GM23338 (cell line): ENCODE data around the gene KDM4B. TPM values are rescaled to one million over a fixed set of nuclear protein-coding genes. Genes with fewer than 3 reads are reported as not detected.

Experiments used
- ATAC-seq: fragments of 200-7000 bp; cut with Tn5 transposase; 3 replicates; pipeline ENCODE4 v1.9.1; 2020
- DNase-seq: peaks from one replicate; pipeline ENCODE4 v3.0.0-alpha.2; 2015; ENCODE audit warnings: low spot score
- H2AFZ ChIP-seq: fragments of 200-600 bp; sonication (generic); 2 replicates; pipeline ENCODE4 v1.8.0; 2016; ENCODE audit warnings: antibody characterized with exemption, mild to moderate bottlenecking, moderate library complexity
- H3F3A ChIP-seq: fragments of 200-600 bp; sonication (generic); replicated peaks from 2 replicates; pipeline ENCODE4 v1.8.0; 2017; ENCODE audit warnings: antibody characterized with exemption, mixed run types, low read depth
- H3K27ac ChIP-seq: fragments of 200-600 bp; sonication (generic); 2 replicates; pipeline ENCODE4 v1.6.1; 2016; ENCODE audit warnings: low read depth
- H3K27me3 ChIP-seq: fragments of 200-600 bp; sonication (generic); 2 replicates; pipeline ENCODE4 v1.8.0; 2016; ENCODE audit warnings: mild to moderate bottlenecking, mixed run types, moderate library complexity; ENCODE audit not compliant: insufficient read depth
- H3K36me3 ChIP-seq: fragments of 200-600 bp; sonication (generic); 2 replicates; pipeline ENCODE4 v1.8.0; 2016; ENCODE audit warnings: mild to moderate bottlenecking; ENCODE audit not compliant: insufficient read depth
- H3K4me1 ChIP-seq: fragments of 200-600 bp; sonication (generic); 2 replicates; pipeline ENCODE4 v1.8.0; 2016; ENCODE audit warnings: mild to moderate bottlenecking, moderate library complexity; ENCODE audit not compliant: insufficient read depth
- H3K4me2 ChIP-seq: fragments of 200-600 bp; sonication (generic); 2 replicates; pipeline ENCODE4 v1.7.1; 2017; ENCODE audit warnings: mixed run types
- H3K4me3 ChIP-seq: fragments of 200-600 bp; sonication (generic); 2 replicates; pipeline ENCODE4 v1.6.1; 2016; ENCODE audit warnings: mixed run types
- H3K79me2 ChIP-seq: fragments of 200-600 bp; sonication (generic); replicated peaks from 2 replicates; pipeline ENCODE4 v1.8.0; 2017; ENCODE audit warnings: mild to moderate bottlenecking; ENCODE audit not compliant: insufficient read depth
- H3K9me2 ChIP-seq: fragments of 200-600 bp; sonication (generic); 2 replicates; pipeline ENCODE4 v1.8.0; 2017; ENCODE audit not compliant: insufficient read depth
- H4K20me1 ChIP-seq: fragments of 200-600 bp; sonication (generic); replicated peaks from 2 replicates; pipeline ENCODE4 v1.8.0; 2017; ENCODE audit warnings: mild to moderate bottlenecking; ENCODE audit not compliant: insufficient read depth
- H3K27ac Mint-ChIP-seq: 2 replicates; pipeline ENCODE4 v1.8.0; 2020; ENCODE audit warnings: inconsistent platforms, mild to moderate bottlenecking, moderate library complexity, mixed read lengths
- H3K27me3 Mint-ChIP-seq: 3 replicates; pipeline ENCODE4 v1.8.0; 2022; ENCODE audit warnings: low read depth, mild to moderate bottlenecking, moderate library complexity, mixed read lengths, inconsistent platforms; ENCODE audit not compliant: insufficient read depth, poor library complexity
- H3K36me3 Mint-ChIP-seq: 3 replicates; pipeline ENCODE4 v1.8.0; 2021; ENCODE audit warnings: low read depth, mild to moderate bottlenecking, inconsistent platforms, moderate library complexity, mixed read lengths
- H3K4me1 Mint-ChIP-seq: 3 replicates; pipeline ENCODE4 v1.8.0; 2020; ENCODE audit warnings: mild to moderate bottlenecking, inconsistent platforms, mixed read lengths
- H3K4me3 Mint-ChIP-seq: 3 replicates; pipeline ENCODE4 v1.8.0; 2021; ENCODE audit warnings: moderate library complexity, mild to moderate bottlenecking, inconsistent platforms, mixed read lengths
- H3K9me3 Mint-ChIP-seq: 3 replicates; pipeline ENCODE4 v1.8.0; 2020; ENCODE audit warnings: moderate library complexity, mild to moderate bottlenecking, inconsistent platforms, mixed read lengths
- CREB1 ChIP-seq: fragments of 250-450 bp; sonication (Bioruptor Pico); IDR thresholded peaks from 2 replicates; pipeline ENCODE4 v1.5.0; 2020; ENCODE audit warnings: low read depth, mild to moderate bottlenecking, moderate library complexity
- CTCF ChIP-seq, 2 experiments: fragments of 200-600 bp in 1 of 2; sonication (generic) in 1 of 2; conservative IDR thresholded peaks; 2 replicates each; pipeline versions ENCODE4 v1.5.1 to v1.6.1; 2016 to 2017; ENCODE audit warnings: antibody characterized with exemption in 2 of 2, low read depth in 2 of 2, mild to moderate bottlenecking in 2 of 2, moderate library complexity in 1 of 2
- ETS1 ChIP-seq: IDR thresholded peaks from 2 replicates; pipeline ENCODE4 v1.6.1; 2016; ENCODE audit warnings: antibody characterized with exemption
- EZH2 ChIP-seq: fragments of 200-600 bp; sonication (generic); IDR thresholded peaks from one replicate; pipeline ENCODE4 v1.8.0; 2017; ENCODE audit warnings: antibody characterized with exemption, mild to moderate bottlenecking, low read depth; ENCODE audit not compliant: unreplicated experiment
- EZH2phosphoT487 ChIP-seq: fragments of 200-600 bp; sonication (generic); IDR thresholded peaks from one replicate; pipeline ENCODE4 v1.8.1; 2018; ENCODE audit warnings: antibody characterized with exemption; ENCODE audit not compliant: unreplicated experiment
- JUNB ChIP-seq: IDR thresholded peaks from one replicate; pipeline ENCODE4 v1.6.1; 2016; ENCODE audit warnings: antibody characterized with exemption; ENCODE audit not compliant: unreplicated experiment
- NANOG ChIP-seq: IDR thresholded peaks from 2 replicates; pipeline ENCODE4 v1.6.1; 2016; ENCODE audit warnings: antibody characterized with exemption, borderline replicate concordance
- POLR2AphosphoS5 ChIP-seq: IDR thresholded peaks from 2 replicates; pipeline ENCODE4 v1.6.1; 2016; ENCODE audit warnings: antibody characterized with exemption, low read depth
- REST ChIP-seq: IDR thresholded peaks from one replicate; pipeline ENCODE4 v1.6.1; 2018; ENCODE audit warnings: antibody characterized with exemption; ENCODE audit not compliant: unreplicated experiment
- STAT1 ChIP-seq: IDR thresholded peaks from one replicate; pipeline ENCODE4 v1.6.1; 2016; ENCODE audit warnings: antibody characterized with exemption; ENCODE audit not compliant: unreplicated experiment
- ZNF114 ChIP-seq: fragments of 250-450 bp; sonication (Bioruptor Pico); IDR thresholded peaks from 2 replicates; pipeline ENCODE4 v1.5.0; 2020; ENCODE audit warnings: mild to moderate bottlenecking, moderate library complexity
- ZNF331 ChIP-seq: fragments of 250-450 bp; sonication (Bioruptor Pico); IDR thresholded peaks from 2 replicates; pipeline ENCODE4 v1.5.0; 2020; ENCODE audit warnings: low read depth, mild to moderate bottlenecking, moderate library complexity
- ZNF462 ChIP-seq: fragments of 250-450 bp; sonication (Bioruptor Pico); IDR thresholded peaks from 2 replicates; pipeline ENCODE4 v1.5.0; 2020; ENCODE audit warnings: mild to moderate bottlenecking, moderate library complexity
- polyA plus RNA-seq: library from polyadenylated mRNA; unstranded; fragments of >200 nt; fragmentation: Nextera tagmentation; extraction: Ambion mirVana; gene quantifications from 2 replicates; pipeline ENCODE4 v1.2.1, GENCODE V29; 2016
- total RNA-seq: library from RNA; depleted of rRNA; stranded (reverse); fragments of >200 nt; shearing (Covaris generic); gene quantifications from 2 replicates; pipeline ENCODE4 v1.2.3, GENCODE V29; 2014

The KDM4B gene
- total and polyA plus RNA-seq, 2 experiments from 2014 or later = 9.1 to 27.6 TPM

- DNase-seq (no peak), ATAC-seq (no peak)
- H3K27ac Mint-ChIP-seq = no peak overlapping the region
- H3K36me3 Mint-ChIP-seq = no peaks in the 10 kb centered on the region
- H3K9me3 Mint-ChIP-seq = peaks cover 7% of the 10 kb centered on the region; the same call in 2 of the 3 replicates
- TF ChIP-seq POLR2AphosphoS5 (no peak), NANOG (no peak), ZNF462 (no peak), CTCF (conservative IDR thresholded peaks at IDR 0.05; ENCODE audit: low read depth in 2 of 2) (no peak), REST (no peak), ZNF331 (CRISPR knock-in tag) (no peak), JUNB (no peak), CREB1 (CRISPR knock-in tag) (no peak), STAT1 (no peak), EZH2 (no peak), ZNF114 (CRISPR knock-in tag) (no peak), ETS1 (no peak), EZH2phosphoT487 (no peak)
- Histone ChIP-seq H3K79me2 (no peaks in the 10 kb centered on the region), H4K20me1 (no peaks in the 10 kb centered on the region), H3K27ac (no peak overlapping the region), H3K4me2 (no peak overlapping the region), H2AFZ (no peak overlapping the region), H3K4me3 (no peak overlapping the region), H3F3A (0 out of 2 replicates have a peak, but pooled peaks cover 5% of the 10 kb centered on the region), H3K4me1 (peaks cover 4% of the 10 kb centered on the region; the same call in 1 of the 2 replicates), H3K36me3 (no peaks in the 10 kb centered on the region), H3K27me3 (no peaks in the 10 kb centered on the region), H3K9me2 (no peaks in the 10 kb centered on the region)
- H3K4me3 Mint-ChIP-seq = no peak overlapping the region; the same call in 2 of the 3 replicates
- H3K4me1 Mint-ChIP-seq = peaks cover 17% of the 10 kb centered on the region
- H3K27me3 Mint-ChIP-seq = peaks cover 22% of the 10 kb centered on the region
These were observed 220.3 kb downstream of the KDM4B start for GRCh38 chr19:5189318-5189607.
